Smooth muscle cell of bladder (primary cell): Measurements from ENCODE around the gene ASCL3. TPM values are rescaled to one million over a fixed set of nuclear protein-coding genes. Genes with fewer than 3 reads are reported as not detected.

Experiments
- total RNA-seq: library from RNA; depleted of rRNA; stranded (reverse); fragments of >200 nt; gene quantifications from 2 replicates; pipeline ENCODE4 v1.2.3, GENCODE V29; 2014

Gene ASCL3, protein sequence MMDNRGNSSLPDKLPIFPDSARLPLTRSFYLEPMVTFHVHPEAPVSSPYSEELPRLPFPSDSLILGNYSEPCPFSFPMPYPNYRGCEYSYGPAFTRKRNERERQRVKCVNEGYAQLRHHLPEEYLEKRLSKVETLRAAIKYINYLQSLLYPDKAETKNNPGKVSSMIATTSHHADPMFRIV
- total RNA-seq = not detected in 2 replicates

GRCh38 chr11:8942518-8943066 is at the start of gene ASCL3:
Gene ASCL3, minus strand, starts transcription at chr11:8943016. Its CDS starts 4,855 bp downstream, at chr11:8938161.

GRCh38 chr11:8964324-8965320 is 21.8 kb upstream of the ASCL3 start, which contains the start of gene TMEM9B:
Gene TMEM9B, minus strand, starts transcription at chr11:8964442. Its CDS starts 129 bp downstream, at chr11:8964313.

DNA sequence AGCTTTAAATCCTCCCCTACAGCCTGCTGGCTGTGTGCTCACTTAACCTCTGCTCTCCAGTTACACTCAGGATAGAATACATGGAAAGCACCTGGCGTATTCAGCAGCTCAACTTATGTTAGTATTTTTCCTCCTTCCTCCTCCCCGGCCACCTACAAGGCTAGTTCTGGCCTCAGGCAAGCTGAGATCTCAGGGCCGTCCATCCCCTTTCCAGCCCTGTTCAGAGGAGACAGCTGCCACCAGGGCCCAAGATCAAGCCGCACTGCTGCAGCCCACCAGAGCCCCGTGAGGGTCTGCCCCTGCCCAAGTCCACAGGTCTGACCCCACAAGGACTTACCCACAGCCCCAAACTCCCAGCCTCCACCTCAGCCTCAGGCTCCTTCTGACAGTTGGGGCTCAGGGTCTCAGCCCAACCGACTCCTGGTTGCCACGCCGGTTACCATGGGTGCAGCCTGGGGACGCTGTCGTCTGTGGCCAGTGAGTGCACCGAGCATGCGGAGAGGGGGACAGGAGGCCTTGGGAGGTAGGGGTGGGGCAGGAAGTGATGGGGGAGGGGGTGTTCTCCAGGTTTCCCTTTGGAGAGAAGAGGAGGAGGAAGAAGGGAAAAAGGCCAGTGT is 10.1 kb downstream of the ASCL3 start, which contains the start of gene C11orf16:
Gene C11orf16 (minus strand): TSS at position 384 of the 617 bp plus-strand sequence. CDS start 639 bp downstream, outside the sequence.

DNA sequence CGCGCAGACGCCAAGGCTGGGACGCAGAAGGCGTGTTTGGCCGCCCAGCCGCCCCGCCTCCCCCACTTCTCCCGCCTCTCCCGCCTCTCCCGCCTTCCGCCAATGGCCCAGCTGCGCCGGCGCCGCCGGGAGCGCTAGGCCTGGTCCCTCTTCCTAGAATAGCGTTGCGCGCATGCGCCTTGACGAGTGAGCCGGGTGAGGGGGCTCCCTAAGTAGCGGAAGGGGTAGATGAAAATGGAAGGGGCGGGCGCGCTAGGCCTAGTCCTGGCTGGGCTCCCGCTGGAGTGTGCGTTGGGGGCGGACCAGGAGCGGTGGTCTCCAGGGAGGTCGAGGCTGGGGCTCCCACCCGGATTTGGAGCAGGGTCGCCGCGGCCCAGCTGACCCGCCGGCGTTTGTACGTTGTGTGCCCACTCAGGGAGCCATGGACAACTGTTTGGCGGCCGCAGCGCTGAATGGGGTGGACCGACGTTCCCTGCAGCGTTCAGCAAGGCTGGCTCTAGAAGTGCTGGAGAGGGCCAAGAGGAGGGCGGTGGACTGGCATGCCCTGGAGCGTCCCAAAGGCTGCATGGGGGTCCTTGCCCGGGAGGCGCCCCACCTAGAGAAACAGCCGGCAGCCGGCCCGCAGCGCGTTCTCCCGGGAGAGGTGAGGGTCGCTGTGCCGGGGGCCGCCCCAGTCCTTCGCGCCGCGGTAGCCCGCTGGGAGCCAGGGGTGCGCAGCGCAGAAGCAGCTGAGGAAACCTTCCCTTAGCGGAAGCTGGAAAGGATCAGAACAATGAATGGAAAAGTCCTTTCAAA is 31.6 kb downstream of the ASCL3 start, which contains the start of gene AKIP1:
Gene AKIP1 (plus strand): TSS at position 161 of the 795 bp plus-strand sequence. CDS start 261 bp downstream, at position 422.

Other genes with a start within 250 kb of the ASCL3 start
- gene AKIP1, start 31.8 kb downstream of the ASCL3 start, total RNA-seq = 33.6 and 37.7 TPM in 2 replicates
- gene C11orf16, start 10.1 kb downstream of the ASCL3 start, total RNA-seq = not detected in 2 replicates
- gene TMEM9B, start 21.4 kb upstream of the ASCL3 start, total RNA-seq = 34.8 and 48.8 TPM in 2 replicates
- gene NRIP3, start 61.0 kb upstream of the ASCL3 start, total RNA-seq = 7.0 and 8.0 TPM in 2 replicates
- gene SCUBE2, start 148.6 kb upstream of the ASCL3 start, total RNA-seq = 1.7 and 4.4 TPM in 2 replicates